ENCODE measurements around the gene GAS2L3.

The GAS2L3 gene

DNA sequence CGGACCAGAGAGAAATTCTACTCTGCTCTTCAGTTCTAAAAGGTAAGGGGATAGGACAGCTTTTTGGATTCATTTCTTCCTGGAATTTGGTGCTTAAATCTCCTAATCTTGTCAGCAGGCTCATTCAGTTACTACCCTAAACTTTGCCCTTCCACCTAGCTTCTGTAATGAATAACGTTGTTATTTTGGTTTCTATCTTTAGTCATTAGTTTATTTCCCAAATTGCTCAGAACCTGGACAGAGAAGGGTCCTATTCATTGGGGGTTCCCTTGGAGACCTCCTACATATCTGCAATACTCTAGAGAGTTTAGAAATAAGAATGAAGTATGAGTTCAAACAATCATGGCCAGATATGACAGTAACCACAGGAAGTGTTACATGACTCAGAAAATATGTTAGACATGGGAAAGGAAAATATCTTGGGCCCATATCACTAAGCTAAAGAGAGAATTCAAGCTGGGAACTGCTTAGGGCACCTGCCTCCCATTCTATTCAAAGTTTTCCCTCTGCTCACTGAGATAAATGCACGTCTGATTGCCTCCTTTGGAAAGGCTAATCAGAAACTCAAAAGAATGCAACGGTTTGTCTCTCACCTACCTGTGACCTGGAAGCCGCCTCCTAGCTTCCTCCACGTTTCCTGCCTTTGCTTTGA, 87.9 kb downstream of the GAS2L3 start:
- DNase-seq (ENCODE audit: low read depth in 2 of 2): no peak

GRCh38 chr12:100666588-100666987, 93.1 kb downstream of the GAS2L3 start:
- no peak for DNase-seq (ENCODE audit: low read depth in 2 of 2)

DNA sequence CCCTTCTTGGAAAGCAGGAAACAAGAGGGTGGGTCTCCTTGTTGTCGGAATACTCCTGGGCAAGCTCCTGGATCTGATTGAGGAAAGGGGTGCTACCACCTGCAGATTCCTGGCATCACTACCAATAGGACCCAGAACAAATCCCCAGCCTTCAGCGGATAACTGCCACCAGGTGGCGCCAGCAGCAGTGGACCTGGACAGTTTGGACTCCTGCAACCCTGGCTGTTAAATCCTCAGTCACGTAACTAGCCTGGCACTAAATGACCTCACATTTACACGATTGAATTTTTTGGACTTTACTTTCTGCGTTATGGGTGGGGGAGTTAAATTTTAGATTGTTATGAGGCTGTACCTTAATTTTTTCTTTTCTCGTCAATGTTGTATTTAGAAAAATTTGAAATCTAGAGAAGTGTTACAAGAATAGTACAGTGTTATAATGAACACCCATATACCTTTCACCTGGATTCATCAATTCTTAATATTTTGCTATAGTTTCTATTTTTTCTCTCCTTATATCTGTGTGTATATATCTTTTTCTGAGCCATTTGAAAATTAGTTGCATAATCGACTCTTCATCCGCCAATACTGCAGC, 95.6 kb downstream of the GAS2L3 start:
- peak in 1 of 2 donors; percentile 5 for DNase-seq (ENCODE audit: low read depth in 2 of 2)

GRCh38 chr12:100669922-100670321, 96.4 kb downstream of the GAS2L3 start:
- DNase-seq (ENCODE audit: low read depth in 2 of 2): no peak

DNA sequence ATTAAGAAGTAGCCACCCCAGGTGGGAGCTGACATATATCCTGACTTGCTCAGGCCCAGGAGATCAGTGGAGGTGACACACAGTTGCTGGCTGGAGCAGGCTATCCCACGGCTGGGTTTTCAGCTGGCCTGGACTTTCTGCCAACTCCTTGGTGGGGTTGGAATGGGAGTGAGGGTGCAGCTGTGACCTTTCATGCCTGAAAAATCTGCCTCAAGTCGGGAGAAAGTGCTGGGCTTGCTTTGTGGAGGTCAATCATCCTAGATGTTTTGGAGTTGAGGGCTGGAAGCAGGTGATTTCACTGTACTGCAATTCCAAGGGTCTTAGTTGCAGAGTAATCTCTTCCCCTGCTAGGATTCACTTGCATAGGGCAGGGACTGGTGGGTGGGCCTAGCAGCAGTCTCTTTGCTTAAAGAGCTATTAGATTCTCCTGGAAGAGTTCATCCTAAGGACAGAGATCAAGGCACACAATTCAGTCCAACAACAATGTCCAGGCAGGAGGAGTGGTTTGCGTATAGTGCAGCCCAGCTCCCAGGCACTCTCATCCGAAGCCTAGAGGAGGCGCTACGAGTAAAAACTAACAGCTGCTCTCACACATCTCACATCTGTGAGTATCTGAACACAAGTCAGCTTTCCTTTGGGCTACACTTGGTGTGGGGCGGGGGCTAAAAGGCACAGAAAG, 98.1 kb downstream of the GAS2L3 start:
- DNase-seq (ENCODE audit: low read depth in 2 of 2): no peak

GRCh38 chr12:100672075-100672592, 98.7 kb downstream of the GAS2L3 start:
- DNase-seq (ENCODE audit: low read depth in 2 of 2): no peak

DNA sequence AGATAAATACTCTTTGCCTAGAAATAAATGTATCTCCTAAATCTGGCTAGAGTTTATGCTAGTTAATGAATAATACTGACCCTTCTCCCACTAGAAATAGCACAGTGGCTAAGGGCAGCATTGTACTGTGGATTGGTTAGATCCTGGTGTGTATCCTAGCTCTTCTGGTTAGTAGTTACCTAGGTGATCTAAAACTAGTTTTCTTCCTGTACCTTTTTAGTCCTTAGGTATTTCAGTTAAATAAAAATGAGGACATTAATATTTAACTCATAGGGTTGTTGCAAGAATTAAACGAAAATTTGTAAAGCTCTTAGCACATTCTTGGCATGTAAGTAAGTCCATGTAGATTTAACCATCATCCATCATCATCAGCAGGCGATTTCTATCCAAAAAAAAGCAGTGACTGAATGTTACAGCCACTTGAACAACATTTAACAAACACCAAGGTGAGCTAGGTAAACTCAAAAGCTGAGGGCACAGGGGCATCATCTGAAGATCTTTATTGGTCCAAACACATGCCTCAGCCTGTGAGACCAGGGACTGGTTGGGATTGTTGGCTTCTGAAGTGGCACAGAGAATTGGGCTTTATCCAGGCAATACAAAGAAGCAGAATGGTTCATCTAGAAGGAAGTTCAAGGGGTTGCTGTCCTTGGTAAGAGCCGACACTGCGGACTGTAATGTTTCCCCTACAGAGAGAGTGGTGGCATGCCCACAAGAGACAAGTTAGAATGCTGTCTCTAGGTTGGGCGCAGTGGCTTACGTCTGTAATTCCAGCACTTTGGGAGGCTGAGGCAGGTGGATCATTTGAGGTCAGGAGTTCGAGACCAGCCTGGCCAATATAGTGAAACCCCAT, 100.8 kb downstream of the GAS2L3 start:
- no peak for DNase-seq (ENCODE audit: low read depth in 2 of 2)

Measured in stimulated activated CD8-positive, alpha-beta memory T cell treated with anti-CD3 and anti-CD28 coated beads, Interleukin-7, amount 100 ng/mL, for 1 hour (primary cell).